Activated CD8-positive, alpha-beta memory T cell treated with anti-CD3 and anti-CD28 coated beads, Interleukin-2, amount 10 ng/mL, durations not matched to agents 7 days and 5 days (primary cell): ENCODE measurements around the gene NKX1-2. TPM values are rescaled to one million over a fixed set of nuclear protein-coding genes. Genes with fewer than 3 reads are reported as not detected.

Experiments used
- ATAC-seq: fragments of 150-1000 bp; cut with Tn5 transposase; one replicate; pipeline ENCODE4 v1.10.0; 2021; ENCODE audit warnings: moderate library complexity
- CTCF ChIA-PET: fragments of 350-600 bp; sonication (Branson Sonifier 250); formaldehyde crosslinking; loops from one replicate; lab custom pipeline; 2021; ENCODE audit warnings: antibody characterized with exemption; lab: Charles Lee
- DNase-seq: peaks from one replicate; pipeline ENCODE4 v3.0.0-alpha.2; 2020
- H3K27ac Mint-ChIP-seq: one replicate; pipeline ENCODE4 v1.8.0; 2021; ENCODE audit warnings: mild to moderate bottlenecking, mixed read lengths
- H3K27me3 Mint-ChIP-seq: one replicate; pipeline ENCODE4 v1.8.0; 2021; ENCODE audit warnings: mixed read lengths
- H3K36me3 Mint-ChIP-seq: one replicate; pipeline ENCODE4 v1.8.0; 2021; ENCODE audit warnings: mild to moderate bottlenecking, mixed read lengths
- H3K4me1 Mint-ChIP-seq: one replicate; pipeline ENCODE4 v1.8.0; 2021; ENCODE audit warnings: mixed read lengths
- H3K4me3 Mint-ChIP-seq: one replicate; pipeline ENCODE4 v1.8.0; 2021; ENCODE audit warnings: mild to moderate bottlenecking, moderate library complexity, mixed read lengths
- H3K9me3 Mint-ChIP-seq: one replicate; pipeline ENCODE4 v1.8.0; 2022; ENCODE audit warnings: low read depth, mixed read lengths
- total RNA-seq, 2 experiments: library from RNA; stranded (reverse); gene quantifications; one replicate each; pipeline ENCODE4 v1.2.3, GENCODE V29; 2021

NKX1-2 gene
- total RNA-seq, 2 experiments from 2014 or later, result not detected

GRCh38 chr10:124429576-124429975 lies 20.3 kb downstream of the NKX1-2 start:
- ATAC-seq, result no peak

GRCh38 chr10:124428207-124428777 lies 21.5 kb downstream of the NKX1-2 start:
- no peak overlapping the region for H3K4me3 Mint-ChIP-seq
- no peaks in the 10 kb centered on the region for H3K4me1 Mint-ChIP-seq
- peaks cover 26% of the 10 kb centered on the region for H3K27me3 Mint-ChIP-seq
- no peaks in the 10 kb centered on the region for H3K36me3 Mint-ChIP-seq
- CTCF ChIA-PET, result interaction anchor here (1.2 kb wide), 1 partner anchor 39 kb away, joined by 3 read pairs; no protein-coding TSS in a partner anchor
- H3K9me3 Mint-ChIP-seq, result no peaks in the 10 kb centered on the region
- DNase-seq, result no peak
- no peak for ATAC-seq
- no peak overlapping the region for H3K27ac Mint-ChIP-seq

More at GRCh38 chr10:124429576-124429975, 20.3 kb downstream of the NKX1-2 start:
- Mint-ChIP-seq H3K4me3 (no peak overlapping the region), H3K27me3 (peaks cover 19% of the 10 kb centered on the region), H3K27ac (no peak overlapping the region), H3K4me1 (no peaks in the 10 kb centered on the region), H3K9me3 (no peaks in the 10 kb centered on the region), H3K36me3 (no peaks in the 10 kb centered on the region)
- CTCF ChIA-PET, result no interaction called here
- DNase-seq, result no peak

GRCh38 chr10:124425227-124425962 lies 24.4 kb downstream of the NKX1-2 start:
- DNase-seq (no peak), ATAC-seq (no peak)
- Mint-ChIP-seq H3K4me1 (no peaks in the 10 kb centered on the region), H3K36me3 (no peaks in the 10 kb centered on the region), H3K27ac (no peak overlapping the region), H3K27me3 (peaks cover 27% of the 10 kb centered on the region), H3K4me3 (no peak overlapping the region), H3K9me3 (no peaks in the 10 kb centered on the region)
- CTCF ChIA-PET, result no interaction called here

GRCh38 chr10:124423813-124424212 lies 26.0 kb downstream of the NKX1-2 start:
- peaks cover 22% of the 10 kb centered on the region for H3K27me3 Mint-ChIP-seq

GRCh38 chr10:124422742-124423141 lies 27.1 kb downstream of the NKX1-2 start:
- ATAC-seq, result no peak
- CTCF ChIA-PET, result no interaction called here
- no peaks in the 10 kb centered on the region for H3K36me3 Mint-ChIP-seq
- H3K27ac Mint-ChIP-seq, result no peak overlapping the region
- peaks cover 8% of the 10 kb centered on the region for H3K4me1 Mint-ChIP-seq
- DNase-seq, result no peak
- H3K27me3 Mint-ChIP-seq, result peaks cover 15% of the 10 kb centered on the region
- H3K4me3 Mint-ChIP-seq, result no peak overlapping the region
- H3K9me3 Mint-ChIP-seq, result no peaks in the 10 kb centered on the region

More at GRCh38 chr10:124423813-124424212, 26.0 kb downstream of the NKX1-2 start:
- Mint-ChIP-seq H3K9me3 (no peaks in the 10 kb centered on the region), H3K36me3 (no peaks in the 10 kb centered on the region), H3K4me1 (peaks cover 4% of the 10 kb centered on the region), H3K4me3 (no peak overlapping the region), H3K27ac (no peak overlapping the region)
- CTCF ChIA-PET, result no interaction called here
- DNase-seq (no peak), ATAC-seq (no peak)

- CTCF ChIA-PET, result interaction anchor here (0.7 to 0.9 kb wide), 2 partner anchors 13 to 31 kb away, joined by 3 to 4 read pairs; no protein-coding TSS in a partner anchor
- Mint-ChIP-seq H3K36me3 (no peaks in the 10 kb centered on the region), H3K27ac (no peak overlapping the region), H3K9me3 (no peaks in the 10 kb centered on the region), H3K27me3 (peaks cover 12% of the 10 kb centered on the region), H3K4me1 (peaks cover 14% of the 10 kb centered on the region), H3K4me3 (peak overlapping the region; percentile 29)
- ATAC-seq (no peak), DNase-seq (no peak)
These were observed 29.6 kb downstream of the NKX1-2 start for GRCh38 chr10:124420254-124420653.

- Mint-ChIP-seq H3K27me3 (peaks cover 12% of the 10 kb centered on the region), H3K27ac (no peak overlapping the region), H3K4me1 (peaks cover 14% of the 10 kb centered on the region), H3K4me3 (peak overlapping the region; percentile 73), H3K36me3 (no peaks in the 10 kb centered on the region), H3K9me3 (no peaks in the 10 kb centered on the region)
- no peak for DNase-seq
- no peak for ATAC-seq
- CTCF ChIA-PET, result interaction anchor here (0.9 to 4.5 kb wide), 3 partner anchors 13 to 30 kb away, joined by 4 to 18 read pairs (median 16); no protein-coding TSS in a partner anchor
These were observed 30.2 kb downstream of the NKX1-2 start for GRCh38 chr10:124419635-124420034.

GRCh38 chr10:124418726-124419501 lies 30.9 kb downstream of the NKX1-2 start, which contains the start of gene OAT:
Gene OAT (minus strand): TSS chr10:124418923. CDS start chr10:124412171, 6,752 bp downstream.
- peak within 1 kb of the TSS; percentile 73 for H3K4me3 Mint-ChIP-seq
- peaks cover 14% of the 10 kb centered on the region for H3K4me1 Mint-ChIP-seq
- CTCF ChIA-PET, result interaction anchor here (3.0 to 4.5 kb wide), 2 partner anchors 15 to 29 kb away, joined by 16 to 18 read pairs; no protein-coding TSS in a partner anchor
- DNase-seq (peak; percentile 98), ATAC-seq (peak; percentile 95)
- H3K9me3 Mint-ChIP-seq, result no peaks in the 10 kb centered on the region
- peak within 1 kb of the TSS; percentile 65 for H3K27ac Mint-ChIP-seq
- no peaks in the 10 kb centered on the region for H3K36me3 Mint-ChIP-seq
- H3K27me3 Mint-ChIP-seq, result peaks cover 7% of the 10 kb centered on the region

GRCh38 chr10:124417895-124418725 lies 31.7 kb downstream of the NKX1-2 start:
- peaks cover 5% of the 10 kb centered on the region for H3K27me3 Mint-ChIP-seq
- H3K27ac Mint-ChIP-seq, result peak overlapping the region; percentile 32
- CTCF ChIA-PET, result interaction anchor here (3.0 to 4.5 kb wide), 2 partner anchors 14 to 29 kb away, joined by 16 to 18 read pairs; no protein-coding TSS in a partner anchor
- H3K4me3 Mint-ChIP-seq, result peak overlapping the region; percentile 73
- H3K4me1 Mint-ChIP-seq, result peaks cover 14% of the 10 kb centered on the region
- H3K36me3 Mint-ChIP-seq, result no peaks in the 10 kb centered on the region
- DNase-seq (peak; percentile 67), ATAC-seq (peak; percentile 59)
- no peaks in the 10 kb centered on the region for H3K9me3 Mint-ChIP-seq

- Mint-ChIP-seq H3K9me3 (no peaks in the 10 kb centered on the region), H3K4me1 (peaks cover 14% of the 10 kb centered on the region), H3K4me3 (no peak overlapping the region), H3K27me3 (no peaks in the 10 kb centered on the region), H3K27ac (no peak overlapping the region), H3K36me3 (peaks cover 3% of the 10 kb centered on the region)
- CTCF ChIA-PET, result interaction anchor here (3.0 to 4.5 kb wide), 2 partner anchors 13 to 27 kb away, joined by 16 to 18 read pairs; no protein-coding TSS in a partner anchor
- ATAC-seq (no peak), DNase-seq (no peak)
These were observed 33.1 kb downstream of the NKX1-2 start for GRCh38 chr10:124416733-124417132.

- CTCF ChIA-PET, result interaction anchor here (1.3 to 4.5 kb wide), 2 partner anchors 11 to 12 kb away, joined by 4 to 18 read pairs; no protein-coding TSS in a partner anchor
- no peak for DNase-seq
- no peak overlapping the region for H3K27ac Mint-ChIP-seq
These were observed 34.6 kb downstream of the NKX1-2 start for GRCh38 chr10:124415210-124415609.

GRCh38 chr10:124414076-124414475 lies 35.8 kb downstream of the NKX1-2 start:
- H3K36me3 Mint-ChIP-seq, result peaks cover 7% of the 10 kb centered on the region
- no peaks in the 10 kb centered on the region for H3K9me3 Mint-ChIP-seq
- H3K4me3 Mint-ChIP-seq, result no peak overlapping the region
- H3K27me3 Mint-ChIP-seq, result no peaks in the 10 kb centered on the region
- CTCF ChIA-PET, result interaction anchor here (0.7 to 1.3 kb wide), 3 partner anchors 10 to 18 kb away, joined by 3 to 4 read pairs (median 3); no protein-coding TSS in a partner anchor
- H3K27ac Mint-ChIP-seq, result no peak overlapping the region
- DNase-seq, result no peak
- H3K4me1 Mint-ChIP-seq, result peaks cover 10% of the 10 kb centered on the region
- no peak for ATAC-seq

More at GRCh38 chr10:124415210-124415609, 34.6 kb downstream of the NKX1-2 start:
- Mint-ChIP-seq H3K9me3 (no peaks in the 10 kb centered on the region), H3K27me3 (no peaks in the 10 kb centered on the region), H3K4me3 (no peak overlapping the region), H3K4me1 (peaks cover 14% of the 10 kb centered on the region), H3K36me3 (peaks cover 7% of the 10 kb centered on the region)
- ATAC-seq, result no peak
